T-helper 17 cell (primary cell): ENCODE data around the gene ANKRD53. TPM values are rescaled to one million over a fixed set of nuclear protein-coding genes. Genes with fewer than 3 reads are reported as not detected.
"Not testable (repeated sequence)": the region's sequence is repeated elsewhere in the genome, so short reads cannot be mapped to it uniquely, and the experiment has no call there.

Source experiments
- ATAC-seq: fragments of 150-1000 bp; cut with Tn5 transposase; 2 replicates; pipeline ENCODE4 v1.10.0; 2021; ENCODE audit warnings: mild to moderate bottlenecking, moderate library complexity
- DNase-seq, 3 donors: peaks; one replicate each; pipeline versions ENCODE4 v3.0.0 to v3.0.0-alpha.2; 2020 to 2021
- H3K9me3 ChIP-seq: one replicate; pipeline ENCODE4 v1.7.0; 2013; ENCODE audit warnings: low read length, mild to moderate bottlenecking; ENCODE audit not compliant: control insufficient read depth, poor library complexity, severe bottlenecking
- H3K27ac Mint-ChIP-seq: one replicate; pipeline ENCODE4 v1.8.0; 2022; ENCODE audit warnings: mild to moderate bottlenecking, moderate library complexity, mixed read lengths
- H3K27me3 Mint-ChIP-seq: one replicate; pipeline ENCODE4 v1.8.0; 2022; ENCODE audit warnings: mixed read lengths
- H3K36me3 Mint-ChIP-seq: one replicate; pipeline ENCODE4 v1.8.0; 2022; ENCODE audit warnings: low read depth, mixed read lengths
- H3K4me1 Mint-ChIP-seq: one replicate; pipeline ENCODE4 v1.8.0; 2022; ENCODE audit warnings: mild to moderate bottlenecking, mixed read lengths
- H3K4me3 Mint-ChIP-seq: one replicate; pipeline ENCODE4 v1.8.0; 2022; ENCODE audit warnings: mild to moderate bottlenecking, moderate library complexity, mixed read lengths
- total RNA-seq, 4 donors: library from RNA in 2 of 4; stranded (reverse) in 2 of 4; gene quantifications; one replicate each; pipeline ENCODE4 v1.2.3 and lab custom pipeline; 2022 to 2026

ANKRD53 gene
- total RNA-seq, 2 donors from 2014 or later = 0.34 to 0.80 TPM

DNA sequence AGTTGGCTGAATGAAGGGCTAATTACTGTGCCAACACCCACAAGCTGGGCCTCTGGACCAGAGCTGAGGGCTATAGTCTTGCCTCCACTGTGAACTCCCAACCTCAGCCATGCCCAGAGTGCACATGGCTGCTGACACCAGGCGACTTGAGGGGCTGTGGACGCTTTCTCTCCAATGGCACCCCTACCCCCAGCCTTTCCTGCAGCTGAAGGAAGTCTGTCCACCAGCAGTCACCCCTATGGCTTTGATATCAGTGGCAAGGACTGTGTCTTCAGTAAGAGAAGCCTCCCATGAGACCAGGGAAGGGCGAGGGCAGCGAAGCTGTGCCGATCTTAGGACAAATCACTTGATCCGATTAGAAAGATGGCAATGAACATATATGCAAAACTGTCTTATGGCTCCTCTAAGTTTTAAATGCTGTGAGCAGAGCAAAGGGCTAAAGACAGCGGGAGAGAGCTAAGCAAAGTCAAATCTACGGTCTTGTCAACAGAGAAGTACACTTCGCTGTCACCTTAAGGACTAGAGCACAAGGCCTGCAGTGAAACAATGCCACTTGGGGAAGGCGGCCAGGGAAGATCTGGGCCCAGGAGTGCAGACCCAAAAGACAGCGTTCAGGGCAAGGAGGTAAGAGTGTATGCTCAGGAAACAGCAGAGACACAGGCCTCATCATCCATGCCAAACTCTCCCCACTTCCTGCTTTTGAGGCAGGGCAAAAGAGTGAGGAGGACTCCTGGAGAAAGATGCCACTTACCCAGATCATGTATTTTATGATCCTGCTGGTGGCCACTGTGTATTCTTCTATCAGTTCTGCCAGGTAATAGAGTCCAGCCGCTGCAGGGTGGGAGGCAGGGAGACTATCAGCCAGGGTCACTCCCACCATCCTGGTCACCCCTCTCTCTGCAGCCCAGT lies 14.8 kb downstream of the ANKRD53 start:
- peaks cover 2% of the 10 kb centered on the region for H3K36me3 Mint-ChIP-seq
- DNase-seq (no peak), ATAC-seq (no peak)
- H3K27me3 Mint-ChIP-seq = no peaks in the 10 kb centered on the region
- peak overlapping the region; percentile 99 for H3K4me3 Mint-ChIP-seq
- no peaks in the 10 kb centered on the region for H3K9me3 ChIP-seq
- H3K4me1 Mint-ChIP-seq = peaks cover 26% of the 10 kb centered on the region
- H3K27ac Mint-ChIP-seq = peak overlapping the region; percentile 97

DNA sequence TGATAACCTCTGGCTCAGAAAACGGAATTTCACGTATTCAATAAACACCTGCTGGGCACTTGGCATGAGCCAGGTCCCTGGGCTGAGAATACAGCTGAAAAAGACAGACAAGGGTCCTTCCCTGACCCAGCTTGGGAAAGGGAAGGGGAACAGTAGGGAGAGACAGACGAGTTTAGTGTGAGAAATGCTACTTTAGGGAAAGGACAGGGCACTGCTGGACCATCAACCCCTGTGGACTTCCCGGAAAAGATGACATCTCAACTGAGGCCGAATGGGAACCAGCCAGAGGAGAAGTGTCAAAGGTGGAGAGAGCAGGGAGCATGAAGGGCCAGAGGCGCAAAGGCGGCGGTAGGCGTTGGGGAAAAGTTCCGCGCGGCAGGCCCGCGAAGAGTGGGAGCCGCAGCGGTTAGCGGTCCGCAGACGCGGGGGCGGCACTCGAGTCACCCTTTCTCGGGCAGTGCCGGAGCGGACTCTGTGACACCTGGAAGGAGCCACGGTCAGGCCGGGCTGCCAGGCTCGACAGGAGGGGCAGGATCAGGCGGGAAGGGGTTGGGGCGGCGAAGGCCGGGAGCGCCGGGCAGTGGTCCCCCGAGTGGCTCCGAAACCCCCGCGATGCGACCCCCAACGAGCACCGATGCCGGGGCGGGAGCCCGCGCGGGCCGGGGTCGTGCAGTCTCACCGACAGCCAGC lies 15.7 kb downstream of the ANKRD53 start:
- peak overlapping the region; percentile 97 for H3K27ac Mint-ChIP-seq
- H3K36me3 Mint-ChIP-seq = peaks cover 2% of the 10 kb centered on the region
- no peaks in the 10 kb centered on the region for H3K9me3 ChIP-seq
- peak overlapping the region; percentile 99 for H3K4me3 Mint-ChIP-seq
- peaks cover 26% of the 10 kb centered on the region for H3K4me1 Mint-ChIP-seq
- DNase-seq = peak in 1 of 3 donors; percentile 20
- peak; percentile 12 for ATAC-seq
- no peaks in the 10 kb centered on the region for H3K27me3 Mint-ChIP-seq

DNA sequence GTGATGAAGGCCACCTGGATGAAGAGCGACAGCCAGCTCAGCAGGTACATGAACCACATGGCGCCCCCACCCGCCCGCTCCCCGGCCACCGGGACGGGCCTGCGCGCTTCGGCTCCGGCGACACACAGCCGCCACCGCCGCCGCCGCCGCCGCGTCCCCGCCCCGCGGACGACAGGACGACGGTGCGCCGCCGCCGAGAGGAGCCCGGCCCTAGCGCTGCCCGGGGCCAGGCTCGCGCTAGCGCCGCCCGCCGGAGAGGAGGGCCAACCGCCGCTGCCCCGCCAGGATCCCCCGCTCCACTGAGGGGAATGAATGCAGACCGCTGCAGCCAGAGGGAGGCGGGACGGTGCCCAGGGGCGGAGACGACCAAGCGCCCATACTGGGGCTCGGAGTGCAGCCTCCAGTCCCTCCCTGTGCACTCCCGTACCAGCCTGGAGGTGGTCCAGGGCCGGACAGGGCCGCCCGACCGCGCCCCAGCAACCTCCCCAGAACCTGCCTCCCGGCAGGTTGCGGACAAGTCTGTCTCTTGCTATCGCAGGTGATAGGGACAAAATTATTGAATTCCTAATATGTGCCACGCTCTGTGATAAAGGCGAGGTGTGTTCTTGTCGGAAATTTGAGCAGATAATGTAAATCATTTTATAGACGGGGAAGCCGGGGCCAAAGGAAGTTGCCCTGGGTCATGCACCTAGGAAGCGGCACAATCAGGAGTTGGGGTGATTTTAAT lies 16.4 kb downstream of the ANKRD53 start, which contains the start of gene TEX261:
TSS of gene TEX261 (minus strand) at position 175 of the 727 bp plus-strand sequence. CDS start at position 59, 116 bp downstream.
- Mint-ChIP-seq H3K27me3 (no peaks in the 10 kb centered on the region), H3K36me3 (peaks cover 2% of the 10 kb centered on the region), H3K4me1 (peaks cover 26% of the 10 kb centered on the region), H3K27ac (peak within 1 kb of the TSS; percentile 97), H3K4me3 (peak within 1 kb of the TSS; percentile 99)
- no peaks in the 10 kb centered on the region for H3K9me3 ChIP-seq
- peak; percentile 97 for ATAC-seq
- peak; percentile 86 to 92 (median 89) for DNase-seq

DNA sequence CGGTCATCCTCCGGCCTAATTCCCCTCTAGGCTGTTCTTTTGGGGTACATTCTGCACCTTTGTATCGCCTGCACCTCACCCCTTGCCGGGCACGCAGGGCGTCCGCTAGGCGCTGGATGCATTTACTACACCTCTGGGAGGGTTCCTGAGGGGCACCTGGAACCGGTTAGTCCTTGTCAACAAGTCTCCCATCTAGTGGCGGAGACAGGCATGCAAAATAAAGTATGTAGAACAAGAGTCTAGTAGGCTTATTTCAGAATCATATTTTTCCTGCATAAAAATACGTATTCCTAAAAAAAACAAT lies 16.9 kb downstream of the ANKRD53 start:
- H3K9me3 ChIP-seq = no peaks in the 10 kb centered on the region
- H3K27me3 Mint-ChIP-seq = no peaks in the 10 kb centered on the region
- peak overlapping the region; percentile 27 for H3K27ac Mint-ChIP-seq
- H3K36me3 Mint-ChIP-seq = peaks cover 2% of the 10 kb centered on the region
- peaks cover 26% of the 10 kb centered on the region for H3K4me1 Mint-ChIP-seq
- DNase-seq (peak; percentile 25 to 33 (median 28)), ATAC-seq (peak; percentile 59)
- peak overlapping the region; percentile 99 for H3K4me3 Mint-ChIP-seq

DNA sequence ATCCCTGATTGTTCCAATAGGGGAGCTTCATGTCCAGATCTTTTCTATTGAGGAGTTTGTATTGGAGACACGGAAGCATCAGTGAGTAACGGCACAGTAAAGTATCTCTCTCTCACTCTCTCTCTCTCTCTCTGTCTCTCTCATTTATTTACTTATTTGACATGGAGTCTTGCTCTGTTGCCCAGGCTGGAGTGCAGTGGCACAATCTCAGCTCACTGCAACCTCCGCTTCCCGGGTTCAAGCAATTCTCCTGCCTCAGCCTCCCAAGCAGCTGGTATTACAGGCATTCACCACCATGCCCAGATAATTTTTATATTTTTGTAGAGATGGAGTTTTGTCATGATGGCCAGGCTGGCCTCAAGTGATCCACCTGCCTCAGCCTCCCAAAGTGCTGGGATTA lies 20.5 kb downstream of the ANKRD53 start:
- peaks cover 11% of the 10 kb centered on the region for H3K4me1 Mint-ChIP-seq
- DNase-seq, H3K9me3 ChIP-seq, ATAC-seq, H3K36me3 Mint-ChIP-seq, H3K27me3 Mint-ChIP-seq, H3K4me3 Mint-ChIP-seq: not testable (repeated sequence)
- H3K27ac Mint-ChIP-seq = peak overlapping the region; percentile 57

DNA sequence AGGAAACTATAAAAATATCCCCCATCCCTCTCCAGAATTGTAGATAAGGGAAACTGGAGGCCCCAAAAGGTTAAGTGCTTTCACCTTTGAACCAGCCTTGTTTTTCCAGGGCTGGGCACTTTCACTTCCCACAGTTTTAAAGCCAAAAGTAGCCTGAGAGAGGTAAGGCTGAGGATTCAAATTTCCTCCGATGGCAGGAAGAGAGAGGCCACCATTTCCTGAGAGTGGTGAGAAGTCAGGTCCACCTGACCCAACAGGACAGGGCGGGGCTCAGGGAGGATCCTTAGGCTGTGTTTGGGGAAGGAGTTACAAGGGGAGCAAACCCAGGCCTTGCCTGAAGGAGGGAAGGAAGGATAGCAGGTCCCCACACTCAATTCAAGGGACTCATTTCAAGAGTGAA lies 20.9 kb downstream of the ANKRD53 start:
- H3K4me3 Mint-ChIP-seq = no peak overlapping the region
- no peak for ATAC-seq
- DNase-seq = no peak
- H3K27me3 Mint-ChIP-seq = no peaks in the 10 kb centered on the region
- H3K36me3 Mint-ChIP-seq = no peaks in the 10 kb centered on the region
- H3K27ac Mint-ChIP-seq = peak overlapping the region; percentile 57
- H3K4me1 Mint-ChIP-seq = peaks cover 7% of the 10 kb centered on the region
- H3K9me3 ChIP-seq = no peaks in the 10 kb centered on the region

DNA sequence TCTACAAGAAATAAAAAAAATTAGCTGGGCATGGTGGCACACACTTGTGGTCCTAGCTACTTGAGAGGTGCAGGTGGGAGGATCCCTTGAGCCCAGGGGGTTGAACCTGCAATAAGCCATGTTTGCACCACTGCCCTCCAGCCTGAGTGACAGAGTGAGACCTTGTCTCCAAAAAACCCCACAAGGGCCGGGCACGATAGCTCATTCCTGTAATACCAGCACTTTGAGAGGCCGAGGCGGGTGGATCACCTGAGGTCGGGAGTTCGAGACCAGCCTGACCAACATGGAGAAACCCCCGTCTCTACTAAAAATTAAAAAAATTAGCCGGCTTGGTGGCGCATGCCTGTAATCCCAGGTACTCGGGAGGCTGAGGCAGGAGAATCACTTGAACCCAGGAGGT lies 21.5 kb downstream of the ANKRD53 start:
- not testable (repeated sequence) for H3K36me3 Mint-ChIP-seq, ATAC-seq, H3K27me3 Mint-ChIP-seq, DNase-seq, H3K4me1 Mint-ChIP-seq, H3K9me3 ChIP-seq
- Mint-ChIP-seq H3K27ac (peak overlapping the region; percentile 57), H3K4me3 (peak overlapping the region; percentile 45)

DNA sequence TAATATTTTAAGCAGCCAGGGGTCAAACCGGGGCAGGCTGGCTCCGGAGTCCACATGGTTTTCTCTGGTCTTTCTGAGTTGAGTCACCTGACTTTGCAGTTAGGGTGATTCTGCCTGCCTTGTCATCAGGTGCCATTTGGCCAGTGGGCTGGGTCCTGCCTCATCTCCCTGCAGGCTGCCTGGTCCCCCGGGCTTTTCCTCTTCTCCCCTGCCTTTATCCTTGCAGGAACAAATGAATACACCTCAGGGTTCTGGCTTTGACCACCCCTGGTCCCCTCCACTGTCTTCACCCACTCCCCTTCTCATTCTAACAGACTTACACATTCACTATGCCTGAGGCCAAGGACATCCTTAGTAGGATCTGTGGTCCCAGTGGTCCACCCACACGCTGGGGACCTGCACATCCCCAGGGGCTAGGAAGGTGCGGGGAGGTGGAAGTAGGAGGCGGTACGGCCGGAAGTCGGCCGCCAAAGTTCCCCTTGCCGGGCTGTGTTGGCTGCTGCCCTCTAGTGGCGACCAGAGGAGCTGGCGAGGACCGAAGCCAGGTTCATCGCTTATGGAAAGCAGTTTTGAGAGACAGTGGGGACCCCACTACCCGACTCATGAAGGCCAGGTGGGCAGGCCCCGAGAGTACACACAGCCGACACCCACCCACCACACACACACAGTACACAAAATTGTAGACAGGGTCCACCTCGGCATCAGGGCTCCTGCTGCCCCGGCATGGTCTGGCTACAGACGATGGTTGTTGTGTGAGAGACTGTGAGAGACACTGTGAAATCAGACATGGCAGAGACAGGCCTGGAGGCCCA lies 22.6 kb downstream of the ANKRD53 start:
- Mint-ChIP-seq H3K4me3 (peak overlapping the region; percentile 43), H3K27me3 (peaks cover 9% of the 10 kb centered on the region), H3K27ac (peak overlapping the region; percentile 85), H3K4me1 (peaks cover 8% of the 10 kb centered on the region), H3K36me3 (no peaks in the 10 kb centered on the region)
- ATAC-seq = peak; percentile 98
- no peaks in the 10 kb centered on the region for H3K9me3 ChIP-seq
- peak; percentile 67 to 71 (median 71) for DNase-seq

DNA sequence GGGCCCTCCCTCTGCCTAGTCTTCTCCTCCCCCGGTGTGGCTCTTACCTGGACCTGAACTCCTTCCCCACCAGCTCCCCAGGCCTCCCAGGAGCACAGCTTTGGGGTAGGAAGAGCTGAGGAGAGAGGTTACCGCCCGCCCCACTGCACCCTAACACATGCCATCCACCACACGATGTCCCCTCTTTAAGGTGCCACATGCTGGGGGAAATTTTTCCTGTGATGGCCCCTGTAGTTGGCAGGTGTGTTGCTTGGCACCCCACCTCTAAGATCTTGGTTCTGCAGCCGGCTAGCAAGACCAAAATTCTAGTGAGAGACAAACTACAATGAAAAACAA lies 23.1 kb downstream of the ANKRD53 start:
- H3K9me3 ChIP-seq = no peaks in the 10 kb centered on the region
- DNase-seq (no peak), ATAC-seq (no peak)
- peaks cover 8% of the 10 kb centered on the region for H3K4me1 Mint-ChIP-seq
- peaks cover 9% of the 10 kb centered on the region for H3K27me3 Mint-ChIP-seq
- H3K27ac Mint-ChIP-seq = peak overlapping the region; percentile 85
- H3K36me3 Mint-ChIP-seq = no peaks in the 10 kb centered on the region
- H3K4me3 Mint-ChIP-seq = no peak overlapping the region

DNA sequence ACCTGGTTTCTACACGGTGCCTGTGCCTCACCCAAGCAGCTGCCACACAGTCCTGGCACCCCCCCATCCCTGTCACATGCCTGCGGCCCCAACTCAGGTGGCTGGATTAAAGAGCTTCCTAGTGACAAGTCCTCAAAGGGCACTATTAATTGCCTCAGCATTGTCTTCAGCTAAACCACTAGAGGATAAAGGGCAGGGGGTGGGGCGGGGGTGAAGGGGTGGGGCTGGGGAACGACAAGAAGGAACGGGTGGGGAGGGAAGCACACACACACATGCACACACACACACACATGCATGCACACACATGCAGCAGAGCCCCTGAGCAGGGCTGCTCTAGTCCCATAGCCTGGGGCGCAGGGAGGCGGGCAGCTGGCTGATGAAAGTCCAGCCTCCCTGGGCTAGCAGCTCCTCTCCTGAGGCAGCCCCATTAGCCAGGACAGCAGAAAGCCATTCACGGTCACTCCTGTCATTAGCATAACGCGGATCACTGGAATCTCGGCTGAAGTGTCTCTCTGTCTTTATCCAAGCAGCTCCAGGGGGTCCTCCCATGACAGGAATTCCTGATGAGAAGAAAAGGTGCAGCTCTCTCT lies 23.6 kb downstream of the ANKRD53 start:
- ATAC-seq (no peak), DNase-seq (no peak)
- Mint-ChIP-seq H3K4me1 (peaks cover 8% of the 10 kb centered on the region), H3K4me3 (no peak overlapping the region), H3K27me3 (peaks cover 9% of the 10 kb centered on the region), H3K36me3 (no peaks in the 10 kb centered on the region), H3K27ac (no peak overlapping the region)
- no peaks in the 10 kb centered on the region for H3K9me3 ChIP-seq

DNA sequence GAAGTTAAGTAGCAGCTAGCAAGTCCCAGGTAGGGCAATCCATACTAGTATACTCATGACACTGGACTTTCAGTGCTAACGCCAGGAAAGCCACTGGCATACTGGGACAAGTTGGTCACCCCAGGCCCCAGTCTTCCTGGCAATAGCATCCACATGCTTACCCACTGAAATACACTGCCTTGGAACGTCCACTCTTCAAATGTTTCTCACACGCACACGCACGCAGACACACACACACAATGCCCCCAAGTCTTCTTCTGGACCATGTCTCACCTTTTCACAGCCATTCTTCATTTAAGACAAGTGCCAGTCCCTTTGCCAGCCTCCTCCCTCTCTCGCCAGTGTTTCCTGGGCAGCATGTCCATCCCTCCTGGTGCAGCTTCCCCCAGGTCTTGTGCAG lies 25.0 kb downstream of the ANKRD53 start:
- ATAC-seq = no peak
- no peak overlapping the region for H3K4me3 Mint-ChIP-seq
- H3K9me3 ChIP-seq = no peaks in the 10 kb centered on the region

DNA sequence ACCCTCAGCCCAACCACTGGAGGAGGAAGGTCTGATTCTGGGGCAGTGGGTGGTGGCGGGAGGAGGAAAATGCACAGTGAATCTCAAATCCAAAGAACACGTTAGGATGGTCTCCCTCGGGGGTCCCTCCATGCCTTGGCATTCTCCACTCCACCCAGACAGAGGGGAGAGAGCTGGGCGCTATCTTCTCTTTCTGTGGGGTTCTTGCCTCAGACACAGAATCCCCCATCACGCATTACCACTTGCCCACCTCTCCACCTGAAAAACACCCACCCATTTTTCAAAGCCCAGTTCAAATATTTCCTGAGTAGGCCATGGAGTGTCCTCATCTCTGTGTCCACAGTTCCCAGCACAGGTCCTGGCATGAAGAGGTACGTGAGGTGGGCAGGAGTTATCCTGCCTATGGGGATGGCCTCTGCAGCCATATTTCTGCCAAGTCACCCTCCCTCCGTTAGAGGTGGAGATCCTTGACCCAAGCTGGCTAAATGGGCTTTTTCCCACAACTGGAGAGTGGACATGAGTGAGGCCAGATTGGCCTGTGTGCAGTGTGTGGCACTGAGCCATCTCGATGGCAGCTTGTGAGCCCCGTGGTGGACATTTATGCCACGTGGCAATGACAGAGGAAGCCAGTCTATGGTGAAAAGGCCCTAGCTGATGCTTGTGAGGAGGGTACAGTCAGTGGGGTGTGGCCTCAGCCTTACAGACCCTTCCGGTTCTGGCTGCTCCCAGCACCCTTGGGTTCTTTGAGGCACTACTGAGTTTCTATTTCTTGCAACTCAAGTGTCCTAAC lies 25.7 kb downstream of the ANKRD53 start:
- H3K27me3 Mint-ChIP-seq = peaks cover 11% of the 10 kb centered on the region
- H3K27ac Mint-ChIP-seq = peak overlapping the region; percentile 37
- H3K9me3 ChIP-seq = no peaks in the 10 kb centered on the region
- no peak overlapping the region for H3K4me3 Mint-ChIP-seq
- H3K36me3 Mint-ChIP-seq = no peaks in the 10 kb centered on the region
- DNase-seq (no peak), ATAC-seq (no peak)
- H3K4me1 Mint-ChIP-seq = peaks cover 8% of the 10 kb centered on the region

More for the DNA sequence above, 25.0 kb downstream of the ANKRD53 start:
- Mint-ChIP-seq H3K4me1 (peaks cover 8% of the 10 kb centered on the region), H3K36me3 (no peaks in the 10 kb centered on the region), H3K27ac (no peak overlapping the region), H3K27me3 (peaks cover 9% of the 10 kb centered on the region)
- DNase-seq = no peak
